ENCODE measurements around the gene CAPZB.

- TF ChIP-seq MAFK (IDR thresholded peaks at IDR 0.05; ENCODE audit: low read depth, low read length) (no peak), POLR2A (IDR thresholded peaks at IDR 0.05; ENCODE audit: low read depth, low read length) (no peak; the same call in 1 of the 2 replicates), CTCF (conservative IDR thresholded peaks at IDR 0.05; ENCODE audit: low read depth, low read length) (no peak), BHLHE40 (IDR thresholded peaks at IDR 0.05; ENCODE audit: low read depth, low read length) (no peak), NFE2L2 (IDR thresholded peaks at IDR 0.05; ENCODE audit: low read depth, low read length) (no peak), RFX5 (IDR thresholded peaks at IDR 0.05; ENCODE audit: low read depth, low read length) (no peak), USF2 (IDR thresholded peaks at IDR 0.05; ENCODE audit: low read depth, low read length) (no peak)
Observed at GRCh38 chr1:19311503-19311930, 173.8 kb downstream of the CAPZB start.
